Endodermal cell (in vitro differentiated cells): ENCODE data around the gene FGF12. TPM values are rescaled to one million over a fixed set of nuclear protein-coding genes. Genes with fewer than 3 reads are reported as not detected.

Experiments
- DNase-seq: peaks from one replicate; pipeline ENCODE4 v3.0.0-alpha.2; 2017
- H3K27ac ChIP-seq: 2 replicates; pipeline ENCODE4 v1.5.1; 2013; ENCODE audit warnings: mild to moderate bottlenecking, low read depth, low read length, moderate library complexity
- H3K27me3 ChIP-seq: 2 replicates; pipeline ENCODE4 v1.6.1; 2013; ENCODE audit warnings: mild to moderate bottlenecking, low read length, moderate library complexity; ENCODE audit not compliant: insufficient read depth, control insufficient read depth, poor library complexity, severe bottlenecking
- H3K36me3 ChIP-seq: 2 replicates; pipeline ENCODE4 v1.7.0; 2013; ENCODE audit warnings: mild to moderate bottlenecking, low read length, moderate library complexity; ENCODE audit not compliant: control insufficient read depth, insufficient read depth
- H3K4me1 ChIP-seq: one replicate; pipeline ENCODE4 v1.7.0; 2013; ENCODE audit warnings: low read length; ENCODE audit not compliant: control insufficient read depth, insufficient read depth
- H3K4me3 ChIP-seq: 2 replicates; pipeline ENCODE4 v1.5.1; 2013; ENCODE audit warnings: mild to moderate bottlenecking, low read length, moderate library complexity
- H3K9ac ChIP-seq: 2 replicates; pipeline ENCODE4 v1.6.1; 2013; ENCODE audit warnings: mild to moderate bottlenecking, low read length, moderate library complexity; ENCODE audit not compliant: poor library complexity, severe bottlenecking; ENCODE audit errors: extremely low read depth
- H3K9me3 ChIP-seq: 2 replicates; pipeline ENCODE4 v1.6.1; 2013; ENCODE audit warnings: mild to moderate bottlenecking, low read length, moderate library complexity; ENCODE audit not compliant: control insufficient read depth
- H3K27ac Mint-ChIP-seq: 2 replicates; pipeline ENCODE4 v1.8.0; 2020; ENCODE audit warnings: mixed read lengths
- H3K27me3 Mint-ChIP-seq: 2 replicates; pipeline ENCODE4 v1.8.0; 2021; ENCODE audit warnings: mild to moderate bottlenecking, mixed read lengths; ENCODE audit not compliant: insufficient read depth
- H3K36me3 Mint-ChIP-seq: 2 replicates; pipeline ENCODE4 v1.8.0; 2020; ENCODE audit warnings: low read depth, mixed read lengths
- H3K4me1 Mint-ChIP-seq: 2 replicates; pipeline ENCODE4 v1.8.0; 2020; ENCODE audit warnings: mixed read lengths
- H3K4me3 Mint-ChIP-seq: 2 replicates; pipeline ENCODE4 v1.8.0; 2020; ENCODE audit warnings: mild to moderate bottlenecking, moderate library complexity, mixed read lengths
- H3K9me3 Mint-ChIP-seq: 2 replicates; pipeline ENCODE4 v1.8.0; 2020; ENCODE audit warnings: mild to moderate bottlenecking, mixed read lengths
- WGBS, 2 experiments: methylation state at CpG; one replicate each; pipeline versions ENCODE4 v1.1.5 to v1.1.7; 2013; ENCODE audit warnings: missing lambda C conversion rate in 2 of 2, mixed read lengths in 1 of 2; ENCODE audit not compliant: insufficient coverage in 1 of 2, insufficient read length in 1 of 2; 5-methylcytosine and 5-hydroxymethylcytosine counted together
- total RNA-seq, 2 donors: library from RNA; stranded (reverse); fragmentation: NEBNext Ultra II Directional in 1 of 2; extraction: Animal tissue kit (Norgen Biotek cat#: 25700) in 1 of 2; gene quantifications; 2 replicates in 1 of 2; 3 replicates in 1 of 2; pipeline ENCODE4 v1.2.1, GENCODE V29; 2021
- TF ChIP-seq, protein P1 (sequence below): fragments of 200-600 bp; sonication (generic); conservative IDR thresholded peaks from 2 replicates; pipeline ENCODE4 v1.5.0; 2021; ENCODE audit warnings: antibody characterized with exemption, mild to moderate bottlenecking

FGF12 gene
- total RNA-seq, 2 donors from 2014 or later, result 22.9 to 25.2 TPM

DNA sequence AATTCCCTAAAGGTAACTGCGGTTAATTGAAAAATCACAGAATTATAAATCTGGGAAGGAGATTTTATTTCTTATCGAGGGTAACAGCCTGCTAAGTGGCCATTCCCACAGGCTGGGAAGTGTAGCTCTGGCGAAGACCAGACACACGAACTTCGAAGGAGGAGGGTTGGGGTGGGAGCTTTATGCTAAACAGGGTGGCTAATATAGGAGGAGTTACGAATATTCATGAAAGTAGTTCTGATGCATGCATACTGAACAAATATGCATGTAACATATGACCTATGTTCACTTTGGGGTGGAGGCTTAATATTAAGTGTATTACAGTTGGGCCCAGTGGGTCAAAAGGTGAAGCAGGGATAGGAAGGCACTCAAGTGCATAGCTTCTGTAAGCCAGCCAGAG, 221.6 kb downstream of the FGF12 start:
- H3K4me3 Mint-ChIP-seq, result no peak overlapping the region
- 0 to 77% methylated on average over 1 to 6 of the region's 6 CpGs for WGBS, 2 experiments
- Histone ChIP-seq H3K9ac (no peak overlapping the region), H3K36me3 (no peaks in the 10 kb centered on the region), H3K9me3 (peaks cover 6% of the 10 kb centered on the region), H3K4me3 (no peak overlapping the region), H3K27ac (no peak overlapping the region), H3K27me3 (peaks cover 19% of the 10 kb centered on the region), H3K4me1 (peaks cover 3% of the 10 kb centered on the region)
- H3K27ac Mint-ChIP-seq, result no peak overlapping the region
- peaks cover 20% of the 10 kb centered on the region for H3K4me1 Mint-ChIP-seq
- no peak for DNase-seq
- peaks cover 8% of the 10 kb centered on the region for H3K9me3 Mint-ChIP-seq
- TF ChIP-seq, protein P1, sequence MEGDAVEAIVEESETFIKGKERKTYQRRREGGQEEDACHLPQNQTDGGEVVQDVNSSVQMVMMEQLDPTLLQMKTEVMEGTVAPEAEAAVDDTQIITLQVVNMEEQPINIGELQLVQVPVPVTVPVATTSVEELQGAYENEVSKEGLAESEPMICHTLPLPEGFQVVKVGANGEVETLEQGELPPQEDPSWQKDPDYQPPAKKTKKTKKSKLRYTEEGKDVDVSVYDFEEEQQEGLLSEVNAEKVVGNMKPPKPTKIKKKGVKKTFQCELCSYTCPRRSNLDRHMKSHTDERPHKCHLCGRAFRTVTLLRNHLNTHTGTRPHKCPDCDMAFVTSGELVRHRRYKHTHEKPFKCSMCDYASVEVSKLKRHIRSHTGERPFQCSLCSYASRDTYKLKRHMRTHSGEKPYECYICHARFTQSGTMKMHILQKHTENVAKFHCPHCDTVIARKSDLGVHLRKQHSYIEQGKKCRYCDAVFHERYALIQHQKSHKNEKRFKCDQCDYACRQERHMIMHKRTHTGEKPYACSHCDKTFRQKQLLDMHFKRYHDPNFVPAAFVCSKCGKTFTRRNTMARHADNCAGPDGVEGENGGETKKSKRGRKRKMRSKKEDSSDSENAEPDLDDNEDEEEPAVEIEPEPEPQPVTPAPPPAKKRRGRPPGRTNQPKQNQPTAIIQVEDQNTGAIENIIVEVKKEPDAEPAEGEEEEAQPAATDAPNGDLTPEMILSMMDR, result no peak
- peaks cover 3% of the 10 kb centered on the region for H3K27me3 Mint-ChIP-seq
- H3K36me3 Mint-ChIP-seq, result peaks cover 3% of the 10 kb centered on the region

DNA sequence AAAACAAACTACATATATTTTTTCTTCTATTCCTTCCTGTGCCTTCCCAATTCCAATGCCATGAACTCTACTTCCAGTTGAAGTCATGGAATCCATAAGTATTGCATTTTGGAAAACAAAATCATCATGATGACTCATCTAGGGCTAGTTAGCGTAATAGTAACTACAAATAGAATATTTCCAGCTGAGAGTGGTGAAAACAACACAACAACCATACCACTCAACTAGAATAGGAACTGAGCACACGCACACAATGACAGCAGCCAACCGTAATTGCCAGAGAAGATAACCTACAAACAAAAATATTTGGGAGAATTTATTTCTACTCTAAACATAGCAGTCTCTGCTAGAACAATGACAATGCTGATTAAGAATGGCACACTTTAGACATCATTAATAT, 225.9 kb downstream of the FGF12 start:
- H3K4me3 ChIP-seq, result no peak overlapping the region
- H3K9me3 Mint-ChIP-seq, result no peaks in the 10 kb centered on the region
- no peak overlapping the region for H3K9ac ChIP-seq
- H3K4me1 ChIP-seq, result peaks cover 3% of the 10 kb centered on the region
- 87% methylated on average over 3 of the region's 3 CpGs; no CpG with 5 or more reads in 1 of the 2 experiments for WGBS, 2 experiments
- H3K27ac ChIP-seq, result no peak overlapping the region
- TF ChIP-seq, protein P1, result no peak
- no peak overlapping the region for H3K4me3 Mint-ChIP-seq
- peaks cover 3% of the 10 kb centered on the region for H3K36me3 Mint-ChIP-seq
- H3K36me3 ChIP-seq, result no peaks in the 10 kb centered on the region
- no peak overlapping the region for H3K27ac Mint-ChIP-seq
- H3K9me3 ChIP-seq, result no peaks in the 10 kb centered on the region
- DNase-seq, result no peak
- H3K27me3 ChIP-seq, result peaks cover 10% of the 10 kb centered on the region
- peaks cover 2% of the 10 kb centered on the region for H3K27me3 Mint-ChIP-seq
- peaks cover 20% of the 10 kb centered on the region for H3K4me1 Mint-ChIP-seq

DNA sequence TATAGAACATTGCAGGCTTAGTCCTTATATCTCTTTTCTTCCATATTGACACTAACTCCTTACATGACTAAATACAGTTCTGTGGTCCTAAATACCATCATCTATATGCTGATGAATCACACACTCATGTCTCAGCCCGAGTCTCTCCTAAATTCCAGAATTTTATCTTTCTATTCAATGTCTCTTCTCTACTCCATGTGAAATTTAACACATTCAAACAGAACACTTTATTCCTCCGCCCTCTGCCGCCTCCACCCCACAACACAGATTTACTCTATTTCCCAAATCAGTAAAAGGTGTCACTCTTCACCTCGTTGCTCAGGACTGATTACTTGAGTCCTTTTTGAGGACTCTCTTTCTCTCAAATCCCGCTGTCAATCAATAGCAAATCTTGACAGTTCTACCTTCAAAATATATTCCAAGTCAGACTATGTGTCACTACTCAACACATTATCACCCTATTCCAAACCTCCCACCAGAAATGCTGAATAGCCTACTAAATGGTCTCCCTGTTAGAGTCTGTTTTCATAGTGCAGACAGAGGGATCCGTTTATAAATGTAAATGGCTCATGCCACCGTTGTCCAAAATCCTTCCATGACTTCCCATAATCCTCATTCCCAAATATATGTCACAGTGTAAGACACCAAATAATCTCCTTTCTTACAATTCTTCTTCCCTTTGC, 230.3 kb downstream of the FGF12 start:
- DNase-seq, result no peak
- H3K36me3 ChIP-seq, result no peaks in the 10 kb centered on the region
- H3K9me3 Mint-ChIP-seq, result no peaks in the 10 kb centered on the region
- no peaks in the 10 kb centered on the region for H3K27me3 Mint-ChIP-seq
- H3K36me3 Mint-ChIP-seq, result no peaks in the 10 kb centered on the region
- no peak overlapping the region for H3K9ac ChIP-seq
- no peak overlapping the region for H3K4me3 ChIP-seq
- TF ChIP-seq, protein P1, result no peak
- WGBS, 2 experiments, result 84 to 94% methylated on average over 6 to 7 of the region's 7 CpGs
- H3K27me3 ChIP-seq, result no peaks in the 10 kb centered on the region
- peaks cover 3% of the 10 kb centered on the region for H3K4me1 ChIP-seq
- no peak overlapping the region for H3K27ac Mint-ChIP-seq
- H3K27ac ChIP-seq, result no peak overlapping the region
- H3K4me1 Mint-ChIP-seq, result peaks cover 8% of the 10 kb centered on the region
- no peak overlapping the region for H3K4me3 Mint-ChIP-seq
- H3K9me3 ChIP-seq, result no peaks in the 10 kb centered on the region
